GM19193 (cell line): ENCODE measurements around the gene DENND5B.

ENCODE experiments used
- POLR2A ChIP-seq: IDR thresholded peaks from 4 replicates; pipeline ENCODE4 v1.6.1; 2011; ENCODE audit not compliant: insufficient read depth, insufficient read length; ENCODE audit errors: extremely low read depth

Gene DENND5B

GRCh38 chr12:31600252-31600651 is 9.3 kb upstream of the DENND5B start:
- no peak for TF ChIP-seq POLR2A

GRCh38 chr12:31599053-31599452 is 8.1 kb upstream of the DENND5B start:
- TF ChIP-seq POLR2A: no peak

- TF ChIP-seq POLR2A: no peak
Measured at GRCh38 chr12:31597066-31597465, 6.1 kb upstream of the DENND5B start.

- TF ChIP-seq POLR2A: no peak
Measured at GRCh38 chr12:31594681-31595080, 3.7 kb upstream of the DENND5B start.

GRCh38 chr12:31591380-31591901 is 505 bp upstream of the DENND5B start:
- no peak for TF ChIP-seq POLR2A

GRCh38 chr12:31589904-31590641 is 863 bp downstream of the DENND5B start:
- no peak for TF ChIP-seq POLR2A

GRCh38 chr12:31589598-31589903 is 1.4 kb downstream of the DENND5B start:
- TF ChIP-seq POLR2A: no peak

GRCh38 chr12:31588976-31589375 is 2.0 kb downstream of the DENND5B start:
- TF ChIP-seq POLR2A: no peak

GRCh38 chr12:31586728-31587127 is 4.2 kb downstream of the DENND5B start:
- TF ChIP-seq POLR2A: no peak

- no peak for TF ChIP-seq POLR2A
Measured at GRCh38 chr12:31585895-31586294, 5.0 kb downstream of the DENND5B start.

- no peak for TF ChIP-seq POLR2A
Measured at GRCh38 chr12:31585271-31585670, 5.7 kb downstream of the DENND5B start.

GRCh38 chr12:31584782-31585181 is 6.2 kb downstream of the DENND5B start:
- no peak for TF ChIP-seq POLR2A

- no peak for TF ChIP-seq POLR2A
Measured at GRCh38 chr12:31583878-31584277, 7.1 kb downstream of the DENND5B start.

GRCh38 chr12:31582155-31582554 is 8.8 kb downstream of the DENND5B start:
- TF ChIP-seq POLR2A: no peak

GRCh38 chr12:31578632-31579031 is 12.3 kb downstream of the DENND5B start:
- TF ChIP-seq POLR2A: no peak

GRCh38 chr12:31574803-31575575 is 15.9 kb downstream of the DENND5B start:
- TF ChIP-seq POLR2A: no peak
